ENCODE results near the gene CLSTN2. TPM values are rescaled to one million over a fixed set of nuclear protein-coding genes. Genes with fewer than 3 reads are reported as not detected.

Gene CLSTN2
- total and polyA plus RNA-seq, 2 of the 4 experiments (the other 2 are of a cell fraction): under 0.01 to 0.07 TPM

DNA sequence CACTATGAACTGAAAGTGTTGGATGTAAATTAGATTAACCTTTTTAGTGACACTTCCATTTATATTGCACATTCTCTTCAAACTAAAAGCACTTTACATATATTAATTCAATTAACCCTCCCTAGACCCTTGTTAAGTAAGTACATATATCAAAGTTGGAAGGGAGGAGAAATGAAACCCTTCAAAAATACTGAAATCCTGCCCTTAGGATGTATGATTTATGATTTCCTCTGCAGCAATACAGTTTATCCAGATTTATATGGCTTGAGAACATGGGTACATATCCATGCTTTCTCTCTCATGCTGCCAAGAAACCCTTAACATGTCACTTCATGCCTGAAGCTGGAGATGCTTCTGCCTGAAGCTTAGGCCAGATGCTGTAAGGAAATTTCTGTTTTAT lies 11.0 kb downstream of the CLSTN2 start:
- intact Hi-C loops (cut with micrococcal nuclease): no loop called here
- H4K91ac ChIP-seq (ENCODE audit: insufficient read depth, low read depth, low read length): no peak overlapping the region

More for the DNA sequence above, 11.0 kb downstream of the CLSTN2 start:
- Histone ChIP-seq H3K18ac (ENCODE audit: low read depth, low read length) (no peak overlapping the region), H3K79me1 (ENCODE audit: low read depth in 1 of 2, low read length in 2 of 2) (no peaks in the 10 kb centered on the region), H3K14ac (replicated peaks; ENCODE audit: low read depth, low read length) (no peak overlapping the region), H3K36me3 (ENCODE audit: control insufficient read depth, insufficient read depth, low read length) (no peaks in the 10 kb centered on the region), H4K20me1 (ENCODE audit: insufficient read depth, low read length) (no peaks in the 10 kb centered on the region), H3K4me1 (ENCODE audit: control insufficient read depth, insufficient read depth, low read length) (no peaks in the 10 kb centered on the region), H2BK15ac (ENCODE audit: low read depth, low read length) (no peak overlapping the region), H4K5ac (ENCODE audit: low read depth, low read length) (no peak overlapping the region), H2AK9ac (replicated peaks; ENCODE audit: low read depth, low read length, poor library complexity) (no peak overlapping the region), H3K27ac (ENCODE audit: insufficient read depth, low read length) (no peak overlapping the region), H2BK20ac (ENCODE audit: low read depth, low read length) (no peak overlapping the region), H3K9me1 (ENCODE audit: insufficient read depth, low read length) (no peaks in the 10 kb centered on the region), H3K4ac (ENCODE audit: low read depth, low read length) (no peak overlapping the region), H2AFZ (replicated peaks; ENCODE audit: low read length, poor library complexity) (no peak overlapping the region), H2BK5ac (ENCODE audit: low read depth, low read length, poor library complexity, severe bottlenecking) (no peak overlapping the region), H3K4me2 (ENCODE audit: low read depth, low read length) (no peak overlapping the region), H3K9me3 (ENCODE audit: control insufficient read depth, insufficient read depth, low read length) (no peaks in the 10 kb centered on the region), H3K56ac (ENCODE audit: extremely low read depth, insufficient read depth, low read length) (no peak overlapping the region), H3K4me3 (ENCODE audit: insufficient read depth, low read depth, low read length) (no peak overlapping the region), H2BK120ac (ENCODE audit: low read depth, low read length) (no peak overlapping the region), H2AK5ac (ENCODE audit: low read depth, low read length) (no peak overlapping the region), H3K23ac (ENCODE audit: low read depth, low read length) (no peak overlapping the region), H3K27me3 (ENCODE audit: control insufficient read depth, insufficient read depth, low read length) (no peaks in the 10 kb centered on the region), H3K9ac (ENCODE audit: low read depth, low read length) (no peak overlapping the region), H4K8ac (ENCODE audit: low read depth in 2 of 2, low read length in 2 of 2) (no peak overlapping the region)
- DNase-seq (no peak), ATAC-seq (ENCODE audit: low read depth) (no peak)
- ChIA-PET CTCF (no interaction called here), POLR2A (ENCODE audit: unreplicated experiment) (no interaction called here)
- no TSS peak for BruUV-seq (replicated peaks)
- no peak for TF ChIP-seq CEBPB (IDR thresholded peaks at IDR 0.05; ENCODE audit: low read depth, low read length)
- in situ Hi-C loops (cut with MboI; ENCODE audit: low sequenced_read_pairs) (loop anchor here (25.0 kb wide), 1 partner anchor 916 kb away; no protein-coding TSS in a partner anchor), dilution Hi-C loops (cut with HindIII; ENCODE audit: low sequenced_read_pairs, unreplicated experiment) (no loop called here)

All from IMR-90 (cell line).